ENCODE results near the gene HTRA1.

Gene HTRA1

DNA sequence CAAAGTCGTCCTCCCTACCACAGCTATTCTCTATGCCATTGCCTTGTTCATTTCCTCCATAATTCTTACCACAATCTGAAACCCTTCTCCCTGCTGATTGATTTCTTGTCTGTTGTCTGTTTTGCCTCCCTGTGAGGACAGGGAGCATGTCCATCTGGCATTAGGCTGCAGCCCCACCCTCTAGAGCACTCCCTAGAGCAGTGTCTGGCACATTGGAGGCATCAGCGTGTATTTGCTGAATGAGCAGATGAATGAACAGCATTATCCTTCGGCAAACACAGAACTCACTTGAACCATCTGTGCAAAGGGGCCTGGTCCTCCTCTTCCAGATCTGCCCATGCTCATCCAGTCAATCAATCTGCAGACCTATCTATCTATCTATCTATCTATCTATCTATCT lies 94.1 kb downstream of the HTRA1 start:
- DNase-seq: no peak

DNA sequence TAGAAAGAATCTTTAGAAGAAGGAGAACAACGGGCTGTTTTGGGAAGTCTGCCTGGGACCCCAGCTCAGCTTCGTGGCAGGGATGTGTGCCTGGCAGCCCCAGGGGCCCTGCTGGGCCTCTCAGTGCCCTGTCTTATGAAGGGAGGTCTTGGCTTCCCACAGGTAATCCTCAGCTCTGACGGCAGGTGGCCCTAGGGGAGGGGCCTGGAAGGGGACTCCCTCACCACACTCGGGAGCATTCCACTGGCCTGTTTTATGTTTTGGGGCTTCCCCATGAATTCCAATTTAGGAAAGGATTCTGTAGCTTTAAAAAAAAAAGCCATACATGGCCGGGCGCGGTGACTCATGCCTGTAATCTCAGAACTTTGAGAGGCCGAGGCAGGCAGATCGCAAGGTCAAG lies 96.2 kb downstream of the HTRA1 start:
- DNase-seq: no peak

DNA sequence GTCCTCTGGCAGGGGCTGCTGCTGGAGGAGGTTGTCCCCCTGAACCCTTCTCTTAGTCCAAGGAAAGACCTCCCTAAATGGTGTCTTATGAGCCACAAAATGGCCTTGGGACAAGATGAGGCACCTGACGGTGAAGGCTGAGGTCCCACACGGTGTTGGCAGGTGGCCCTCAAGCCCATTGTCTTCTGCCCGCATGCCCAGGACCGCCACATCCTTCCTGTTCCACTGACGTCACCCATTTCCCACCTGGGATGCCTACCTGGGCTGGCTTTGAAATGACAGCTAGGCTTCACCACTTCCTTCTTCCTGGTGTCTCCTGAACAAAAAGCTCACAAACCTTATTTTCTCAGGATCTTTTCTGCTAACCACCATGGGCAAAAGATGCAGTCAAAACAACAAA lies 97.1 kb downstream of the HTRA1 start:
- DNase-seq: no peak

DNA sequence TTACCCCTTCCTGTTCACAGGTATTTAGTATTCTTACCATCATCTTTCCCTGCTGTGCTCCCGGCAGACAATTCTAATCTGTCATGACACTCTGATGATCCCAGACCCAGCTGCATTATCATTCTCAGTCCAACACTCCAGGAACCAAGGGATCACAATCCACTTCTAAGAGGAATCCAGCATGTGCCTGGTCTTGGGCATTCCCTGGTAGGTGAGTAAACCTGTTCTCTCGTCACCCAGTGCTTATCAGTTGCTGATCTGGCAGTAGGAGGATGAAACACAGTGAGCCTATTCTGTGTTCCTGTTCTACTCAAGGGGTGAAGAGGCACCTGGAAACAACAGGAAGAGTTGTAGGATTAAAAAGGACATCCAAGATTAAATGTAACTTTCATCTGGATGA lies 97.9 kb downstream of the HTRA1 start:
- no peak for DNase-seq

DNA sequence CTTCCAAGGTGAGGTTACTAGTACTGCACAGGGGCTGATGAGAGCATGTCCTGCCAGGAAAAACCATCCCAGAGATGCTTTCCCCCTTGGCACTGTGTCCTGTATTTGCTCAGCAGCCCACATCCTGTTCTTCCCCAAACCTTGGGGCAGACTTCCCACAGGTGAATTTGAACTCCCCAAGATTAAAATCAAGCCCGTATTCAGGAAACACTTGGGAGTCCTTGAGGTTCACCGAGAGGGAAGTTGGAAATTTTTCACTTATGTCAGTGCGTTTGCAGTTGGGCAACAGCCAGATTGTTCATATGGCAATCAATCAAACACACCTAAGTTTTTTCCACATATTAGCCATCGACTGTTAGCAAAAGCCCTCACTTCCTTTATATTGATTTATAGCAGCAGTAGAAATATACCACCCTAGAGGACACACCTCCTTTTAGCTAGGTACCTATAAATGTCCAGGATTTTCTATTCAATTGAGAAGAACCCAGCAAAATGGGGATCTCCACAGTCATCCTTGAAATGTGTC lies 99.0 kb downstream of the HTRA1 start, which contains the start of gene DMBT1:
Gene DMBT1 (plus strand): TSS at position 476 of the 526 bp plus-strand sequence. CDS start 17 bp downstream, at position 493.
- DNase-seq: no peak

DNA sequence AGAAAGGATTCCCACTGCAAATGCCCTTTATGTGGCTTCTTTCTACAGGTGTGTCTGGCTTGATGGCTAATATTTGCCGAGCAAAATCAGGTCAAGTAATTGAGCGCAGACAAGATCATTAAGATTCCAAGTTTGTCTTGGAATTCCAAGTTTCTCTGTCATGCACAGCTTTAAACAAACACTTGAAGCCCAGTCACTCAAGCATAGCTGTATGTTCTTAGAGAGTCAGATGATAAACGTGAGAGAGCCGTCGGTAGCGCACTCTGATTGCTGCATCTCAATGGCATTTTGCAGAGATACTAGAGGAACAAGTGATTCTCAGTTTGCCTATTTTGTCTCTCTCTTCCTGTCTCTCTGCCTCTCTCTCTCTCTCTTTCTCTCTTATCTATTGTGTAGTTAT lies 99.9 kb downstream of the HTRA1 start:
- no peak for DNase-seq

DNA sequence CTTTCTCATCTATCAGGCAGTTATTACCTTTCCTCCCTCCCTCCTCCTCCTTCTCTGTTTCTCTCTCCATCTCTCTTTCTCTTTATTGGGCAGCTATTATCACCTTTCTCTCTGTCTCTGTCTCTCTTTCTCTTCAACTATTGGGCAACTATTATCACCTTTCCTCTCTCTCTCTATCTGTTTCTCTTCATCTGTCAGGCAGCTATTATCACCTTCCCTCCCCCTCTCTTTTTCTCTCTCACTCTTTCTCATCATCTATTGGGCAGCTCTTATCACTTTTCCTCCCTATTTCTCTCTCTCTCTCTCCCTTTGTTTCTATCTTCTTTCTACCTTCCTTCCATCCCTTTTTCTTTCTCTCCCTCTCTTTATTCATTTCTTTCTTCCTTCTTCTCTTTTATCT lies 100.4 kb downstream of the HTRA1 start:
- DNase-seq: no peak

Data from C1 segment of cervical spinal cord (tissue), 14 donors.